DMS 273 (cell line): ENCODE measurements around the gene RABL3.
A peak's percentile ranks its signal among the peaks of the same experiment; 100 is the strongest.
"Not testable (repeated sequence)": the region's sequence is repeated elsewhere in the genome, so short reads cannot be mapped to it uniquely, and the experiment has no call there.

Experiments used
- DNase-seq: peaks from one replicate; lab custom pipeline; 2025; ENCODE audit not compliant: unreplicated experiment; lab: John Stamatoyannopoulos, UW

RABL3 gene

DNA sequence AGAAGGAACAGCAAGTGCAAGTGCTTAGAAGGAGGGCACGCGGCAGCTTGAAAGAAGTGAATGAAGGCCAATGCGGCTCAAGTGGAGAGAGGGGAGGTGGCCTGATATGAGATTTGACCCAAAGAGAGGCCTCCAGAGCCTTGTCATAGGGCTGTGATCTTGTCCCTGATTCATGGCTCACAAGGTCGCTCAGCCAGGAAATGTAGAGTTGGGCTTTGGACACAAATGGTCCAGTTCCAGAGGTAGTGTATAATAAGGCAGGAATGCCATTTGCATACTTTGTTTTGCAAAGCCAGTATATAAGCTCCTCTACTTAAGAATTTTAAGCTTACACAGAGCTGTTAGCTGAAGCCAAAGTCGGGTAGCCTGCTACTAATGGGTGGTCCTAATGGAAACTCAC is 94.0 kb downstream of the RABL3 start:
- DNase-seq: no peak

DNA sequence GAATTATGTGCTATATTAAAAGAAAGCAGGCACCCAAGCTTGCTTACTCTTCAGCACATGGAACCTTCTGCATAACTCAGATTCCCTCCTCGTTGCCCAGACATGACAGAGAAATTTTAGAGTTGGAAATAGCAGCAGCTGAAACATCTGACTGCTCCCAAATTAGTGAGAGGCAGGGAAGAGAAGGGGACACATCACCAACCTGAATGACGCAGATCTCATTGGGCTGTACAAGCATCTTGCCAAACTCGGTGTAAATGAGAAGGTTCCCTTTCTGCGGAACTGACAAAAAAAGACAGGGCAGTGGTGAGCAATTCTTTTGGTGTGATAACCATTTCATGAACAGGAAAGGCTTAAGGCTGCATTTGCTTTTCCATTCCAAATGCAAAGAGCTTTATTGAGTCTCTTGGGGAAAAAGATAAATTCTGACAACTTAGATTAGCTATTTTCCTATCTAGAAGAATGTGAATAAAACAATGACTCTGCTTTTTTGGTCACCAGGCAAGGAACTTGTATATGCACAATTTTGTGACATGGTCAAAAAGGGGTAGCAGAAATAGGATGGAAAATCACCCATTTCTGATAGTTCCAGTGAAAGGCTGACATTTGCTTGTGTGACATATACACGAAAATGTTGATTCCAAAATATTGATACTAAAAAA is 95.4 kb downstream of the RABL3 start:
- DNase-seq: no peak

DNA sequence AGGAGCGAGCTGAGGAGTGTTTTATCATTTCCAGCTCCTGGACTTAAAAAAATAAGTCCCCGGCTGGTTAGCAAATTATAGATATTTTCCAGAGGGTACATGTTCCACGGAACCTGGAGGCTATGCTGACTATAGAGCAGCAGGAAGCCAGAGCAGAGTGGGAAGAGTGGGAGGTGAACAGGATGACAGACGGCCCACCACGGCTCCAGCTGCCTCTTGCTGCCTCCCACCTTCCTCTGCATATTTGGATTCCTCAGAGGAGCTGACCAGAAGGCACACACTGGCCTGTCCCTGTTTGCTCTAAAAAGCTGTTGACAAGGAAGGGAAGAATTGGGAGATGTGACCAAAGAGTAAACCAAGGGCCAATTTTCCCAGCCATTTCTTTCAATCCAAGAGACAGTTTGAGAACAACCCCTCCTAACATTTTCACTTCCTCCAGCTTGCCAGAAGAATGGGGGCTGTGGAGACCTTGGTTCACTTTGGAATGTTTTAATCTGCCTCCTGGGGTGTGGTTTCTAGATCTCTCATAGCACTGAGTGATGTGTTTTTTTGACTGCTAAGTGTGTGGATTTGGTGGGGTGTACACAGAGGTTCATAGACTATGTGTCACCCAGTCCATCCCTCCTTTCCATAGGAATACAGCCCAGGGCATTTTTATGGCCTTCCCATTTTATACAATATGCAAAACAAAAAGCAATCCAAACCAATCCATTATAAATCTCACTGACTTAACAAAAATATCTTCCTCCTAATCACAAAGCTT is 97.1 kb downstream of the RABL3 start:
- DNase-seq: peak; percentile 51

DNA sequence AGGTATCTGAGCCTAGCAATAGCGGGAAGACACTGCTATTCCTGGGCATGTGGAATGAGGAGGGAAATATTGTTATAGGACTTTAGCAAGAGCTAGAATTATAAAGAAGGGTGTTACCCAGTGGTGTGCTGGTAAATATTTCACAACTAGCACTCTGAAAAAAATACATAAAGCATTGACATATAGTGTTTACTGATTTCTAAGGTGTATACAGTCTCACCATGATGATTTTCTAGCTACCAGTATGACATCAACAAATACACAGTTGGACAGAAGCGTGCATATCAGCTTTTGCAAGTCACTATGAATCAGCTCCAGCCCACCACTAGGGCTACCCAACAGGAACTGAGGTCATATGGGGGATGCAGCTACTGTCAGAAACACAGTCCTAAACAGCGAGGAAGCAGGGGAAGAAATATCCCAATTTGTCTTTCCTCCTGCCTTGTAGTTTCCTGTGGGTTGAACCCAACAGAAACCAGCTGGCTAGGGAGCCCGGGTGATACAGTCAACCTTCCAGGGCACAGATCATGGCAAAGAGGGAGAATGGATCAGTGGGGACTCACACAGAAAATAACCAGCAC is 99.9 kb downstream of the RABL3 start:
- DNase-seq: peak; percentile 22

DNA sequence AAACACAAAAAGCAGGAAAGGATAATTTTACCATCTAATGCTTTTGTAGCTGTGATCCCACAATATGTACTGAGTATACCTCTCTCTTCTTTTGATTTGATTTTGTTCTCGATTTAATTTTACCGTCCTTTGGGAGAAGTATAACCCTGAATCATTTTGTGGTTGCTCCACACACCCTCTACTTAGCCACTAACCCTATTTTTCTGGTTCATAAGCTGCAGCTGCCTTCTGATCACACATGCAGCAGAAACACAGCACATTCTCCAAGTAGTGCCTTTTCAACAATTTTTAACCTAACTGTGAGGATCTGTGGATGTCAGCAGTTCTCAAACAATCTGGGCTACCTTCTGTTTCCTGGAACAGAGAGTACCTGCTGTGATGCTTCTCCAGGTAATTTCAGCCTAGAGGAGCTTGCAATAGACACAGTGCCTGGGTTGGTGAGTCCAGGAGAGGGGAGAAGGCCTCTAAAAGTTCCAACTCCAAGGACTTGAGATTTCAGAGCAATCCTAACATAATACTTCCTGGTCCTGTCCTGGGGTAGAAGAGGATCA is 100.5 kb downstream of the RABL3 start:
- no peak for DNase-seq

DNA sequence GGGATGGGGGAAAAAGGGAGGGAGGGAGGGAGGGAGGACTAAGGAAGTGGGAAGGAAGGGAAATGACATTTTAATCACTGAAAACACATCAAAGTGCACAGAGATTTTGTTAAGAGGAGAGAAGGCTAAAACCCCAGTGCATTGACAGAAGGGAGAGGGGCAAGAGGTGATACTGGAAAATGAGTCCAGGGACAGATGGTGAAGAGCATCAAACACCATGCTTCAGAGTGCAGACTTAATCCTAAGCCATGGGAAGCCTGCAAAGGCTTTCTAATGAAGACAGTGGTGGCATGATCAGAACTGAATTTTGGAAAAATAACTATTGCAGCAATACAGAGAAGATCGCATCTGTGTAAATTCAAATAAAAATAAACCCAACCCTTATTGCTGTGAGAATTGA is 102.1 kb downstream of the RABL3 start:
- DNase-seq: peak; percentile 70

DNA sequence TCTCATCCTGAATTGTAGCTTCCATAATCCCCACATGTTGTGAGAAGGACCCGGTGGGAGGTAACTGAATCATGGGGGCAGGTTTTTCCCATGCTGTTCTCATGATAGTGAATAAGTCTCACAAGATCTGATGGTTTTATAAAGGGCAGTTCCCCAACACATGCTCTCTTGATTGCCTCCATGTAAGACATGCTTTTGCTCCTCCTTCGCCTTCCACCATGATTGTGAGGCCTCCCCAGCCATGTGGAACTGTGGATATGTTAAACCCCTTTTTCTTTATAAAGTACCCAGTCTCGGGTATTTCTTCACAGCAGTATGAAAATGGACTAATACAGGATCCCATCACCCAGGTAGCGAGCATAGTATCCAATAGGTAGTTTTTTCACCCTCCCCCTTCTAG is 103.5 kb downstream of the RABL3 start:
- DNase-seq: not testable (repeated sequence)

DNA sequence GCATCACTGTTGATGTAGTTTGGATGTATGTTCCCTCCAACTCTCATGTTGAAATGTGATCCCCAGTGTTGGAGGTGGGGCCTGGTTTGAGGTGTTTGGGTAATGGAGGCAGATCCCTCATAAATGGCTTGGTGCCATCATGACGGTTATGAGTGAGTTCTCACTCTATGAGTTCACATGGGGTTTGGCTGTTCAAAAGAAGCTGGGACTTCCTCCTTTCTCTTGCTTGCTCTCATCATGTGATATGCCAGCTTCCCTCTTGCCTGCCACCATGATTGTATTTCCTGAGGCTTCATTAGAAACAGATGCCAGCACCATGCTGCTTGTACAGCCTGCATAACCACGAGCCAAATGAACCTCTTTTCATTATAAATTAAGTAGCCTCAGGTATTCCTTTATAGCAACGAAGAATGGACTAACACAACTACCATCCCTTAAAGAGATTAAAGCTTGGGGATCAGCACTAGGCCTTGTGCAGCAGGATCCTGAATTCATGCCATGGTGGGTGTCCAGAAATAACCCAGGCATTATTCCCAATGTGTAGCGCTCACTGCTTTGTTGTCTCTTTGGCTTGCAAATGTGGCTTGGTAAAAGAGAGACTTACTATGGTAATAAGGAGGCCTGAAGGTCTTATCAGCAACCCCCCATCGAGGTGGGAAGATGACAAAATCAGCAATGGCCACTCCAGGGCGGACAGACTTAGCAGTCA is 104.3 kb downstream of the RABL3 start:
- DNase-seq: peak; percentile 25

DNA sequence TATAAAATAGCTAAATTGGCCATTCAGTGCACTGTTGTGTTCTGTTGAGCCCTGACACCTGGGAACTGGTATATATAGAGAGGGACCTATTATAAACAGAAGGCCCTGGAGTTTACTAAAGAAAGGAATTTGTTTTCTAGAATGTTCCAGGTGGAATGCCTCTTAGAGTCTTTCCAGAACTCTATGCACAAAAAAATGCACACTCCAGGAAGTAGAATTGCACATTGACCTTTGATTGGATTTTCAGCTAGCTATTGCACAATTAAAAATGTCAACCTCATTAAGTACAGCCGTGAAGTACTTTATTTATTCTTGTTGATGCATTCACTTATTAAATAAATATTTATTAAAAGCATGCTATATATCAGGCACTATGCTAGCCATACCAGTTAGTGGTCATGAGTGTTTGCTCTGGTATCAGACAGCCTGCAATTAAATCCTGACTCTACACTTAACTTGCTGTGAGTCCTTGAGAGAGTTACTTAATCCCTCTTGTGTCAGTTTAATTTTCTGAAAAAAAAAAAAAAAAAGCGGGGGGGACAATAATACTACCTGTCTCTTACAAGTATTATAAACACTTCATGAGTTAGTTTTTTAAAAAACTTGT is 105.4 kb downstream of the RABL3 start:
- DNase-seq: no peak
